ENCODE results near the gene PPP1R13B.

The PPP1R13B gene

GRCh38 chr14:103744621-103745395 lies 102.6 kb downstream of the PPP1R13B start:
- H3K36me3 ChIP-seq (ENCODE audit: insufficient read depth, low read length) = peaks cover 13% of the 10 kb centered on the region; the same call in 1 of the 2 replicates
- H3K9ac ChIP-seq (ENCODE audit: low read length) = no peak overlapping the region
- H3K4me2 ChIP-seq (ENCODE audit: low read length) = no peak overlapping the region
- peaks cover 29% of the 10 kb centered on the region for H3K4me1 ChIP-seq (ENCODE audit: insufficient read depth, low read length, severe bottlenecking)
- H2AFZ ChIP-seq (ENCODE audit: low read length) = no peak overlapping the region
- H3K79me2 ChIP-seq (ENCODE audit: insufficient read depth, low read length) = no peaks in the 10 kb centered on the region
- H3F3A ChIP-seq (ENCODE audit: insufficient read depth, low read length) = no peaks in the 10 kb centered on the region
- no peak overlapping the region for H3K27ac ChIP-seq (ENCODE audit: low read depth, low read length, poor library complexity, severe bottlenecking)
- no peaks in the 10 kb centered on the region for H3K9me3 ChIP-seq (ENCODE audit: low read length)
- H4K20me1 ChIP-seq (ENCODE audit: insufficient read depth, low read length) = no peaks in the 10 kb centered on the region
- no peaks in the 10 kb centered on the region for H3K9me2 ChIP-seq (ENCODE audit: low read depth, low read length)
- no peaks in the 10 kb centered on the region for H3K27me3 ChIP-seq (ENCODE audit: insufficient read depth, low read length)
- no peak overlapping the region for H3K4me3 ChIP-seq (ENCODE audit: low read depth, low read length, poor library complexity, severe bottlenecking)
- TF ChIP-seq EZH2 (IDR thresholded peaks at IDR 0.05; ENCODE audit: borderline replicate concordance, low read length) (no peak), CTCF (IDR thresholded peaks at IDR 0.05; ENCODE audit: low read length) (no peak)

GRCh38 chr14:103743691-103744090 lies 103.7 kb downstream of the PPP1R13B start:
- Histone ChIP-seq H3K4me2 (ENCODE audit: low read length) (no peak overlapping the region), H3K36me3 (ENCODE audit: insufficient read depth, low read length) (peaks cover 14% of the 10 kb centered on the region; the same call in 1 of the 2 replicates), H3K4me3 (ENCODE audit: low read depth, low read length, poor library complexity, severe bottlenecking) (no peak overlapping the region), H3K9me3 (ENCODE audit: low read length) (no peaks in the 10 kb centered on the region), H3K9me2 (ENCODE audit: low read depth, low read length) (no peaks in the 10 kb centered on the region), H3K27ac (ENCODE audit: low read depth, low read length, poor library complexity, severe bottlenecking) (no peak overlapping the region), H3F3A (ENCODE audit: insufficient read depth, low read length) (no peaks in the 10 kb centered on the region), H3K4me1 (ENCODE audit: insufficient read depth, low read length, severe bottlenecking) (peaks cover 19% of the 10 kb centered on the region), H3K27me3 (ENCODE audit: insufficient read depth, low read length) (no peaks in the 10 kb centered on the region), H2AFZ (ENCODE audit: low read length) (no peak overlapping the region), H3K9ac (ENCODE audit: low read length) (no peak overlapping the region), H3K79me2 (ENCODE audit: insufficient read depth, low read length) (no peaks in the 10 kb centered on the region), H4K20me1 (ENCODE audit: insufficient read depth, low read length) (no peaks in the 10 kb centered on the region)
- TF ChIP-seq CTCF (IDR thresholded peaks at IDR 0.05; ENCODE audit: low read length) (no peak), EZH2 (IDR thresholded peaks at IDR 0.05; ENCODE audit: borderline replicate concordance, low read length) (no peak)

- Histone ChIP-seq H3K9ac (ENCODE audit: low read length) (no peak overlapping the region), H3F3A (ENCODE audit: insufficient read depth, low read length) (no peaks in the 10 kb centered on the region), H3K27ac (ENCODE audit: low read depth, low read length, poor library complexity, severe bottlenecking) (no peak overlapping the region), H2AFZ (ENCODE audit: low read length) (no peak overlapping the region), H3K9me3 (ENCODE audit: low read length) (no peaks in the 10 kb centered on the region), H3K36me3 (ENCODE audit: insufficient read depth, low read length) (peaks cover 22% of the 10 kb centered on the region; the same call in 1 of the 2 replicates), H3K4me2 (ENCODE audit: low read length) (no peak overlapping the region), H3K79me2 (ENCODE audit: insufficient read depth, low read length) (no peaks in the 10 kb centered on the region), H3K4me3 (ENCODE audit: low read depth, low read length, poor library complexity, severe bottlenecking) (no peak overlapping the region), H3K4me1 (ENCODE audit: insufficient read depth, low read length, severe bottlenecking) (peaks cover 8% of the 10 kb centered on the region), H3K27me3 (ENCODE audit: insufficient read depth, low read length) (no peaks in the 10 kb centered on the region), H3K9me2 (ENCODE audit: low read depth, low read length) (no peaks in the 10 kb centered on the region), H4K20me1 (ENCODE audit: insufficient read depth, low read length) (no peaks in the 10 kb centered on the region)
- TF ChIP-seq CTCF (IDR thresholded peaks at IDR 0.05; ENCODE audit: low read length) (no peak), EZH2 (IDR thresholded peaks at IDR 0.05; ENCODE audit: borderline replicate concordance, low read length) (no peak)
These were observed 104.7 kb downstream of the PPP1R13B start for GRCh38 chr14:103742499-103743255.
